H1 (cell line): Measurements from ENCODE around the gene CELSR1. TPM values are rescaled to one million over a fixed set of nuclear protein-coding genes. Genes with fewer than 3 reads are reported as not detected.

Experiments used
- ASH2L ChIP-seq: fragments of 200-600, 300-600 bp; sonication (generic); IDR thresholded peaks from one replicate; pipeline ENCODE4 v1.7.1; 2017; ENCODE audit warnings: low read length
- CHD1 ChIP-seq: IDR thresholded peaks from 2 replicates; pipeline ENCODE4 v1.6.1; 2012; ENCODE audit warnings: low read depth, low read length, improper control_type of control experiment
- KDM4A ChIP-seq: IDR thresholded peaks from one replicate; pipeline ENCODE4 v1.7.1; 2012; ENCODE audit warnings: low read depth, mild to moderate bottlenecking, moderate library complexity, low read length, inconsistent platforms; ENCODE audit not compliant: severe bottlenecking
- RFX5 ChIP-seq: IDR thresholded peaks from 2 replicates; pipeline ENCODE4 v1.6.1; 2011; ENCODE audit warnings: low read depth, low read length, improper control_type of control experiment, borderline replicate concordance
- polyA plus RNA-seq, 7 experiments: library from polyadenylated mRNA; depleted of rRNA in 3 of 7; stranded (reverse) in 5 of 7; unstranded in 2 of 7; fragments of >200 nt in 5 of 7; fragments of 200-250 nt in 2 of 7; gene quantifications; 1 replicate in 5 of 7; 2 replicates in 1 of 7; 4 replicates in 1 of 7; pipeline versions ENCODE4 v1.2.1 to v1.2.3, GENCODE V29; 2011 to 2013; ENCODE audit warnings: missing spikeins in 2 of 7, mixed read lengths in 2 of 7
- total RNA-seq: library from RNA; stranded (reverse); fragmentation: NEBNext Ultra II Directional; extraction: Animal tissue kit (Norgen Biotek cat#: 25700); gene quantifications from 2 replicates; pipeline ENCODE4 v1.2.1, GENCODE V29; 2021
- TF ChIP-seq, protein P1 (sequence below): IDR thresholded peaks from 2 replicates; pipeline ENCODE4 v1.6.1; 2012; ENCODE audit warnings: low read length, inconsistent platforms

CELSR1 gene
- total and polyA plus RNA-seq, 2 of the 8 experiments (the other 6 are each of a cell fraction or from before 2014, with no cell fraction given) = 9.0 to 12.4 TPM

DNA sequence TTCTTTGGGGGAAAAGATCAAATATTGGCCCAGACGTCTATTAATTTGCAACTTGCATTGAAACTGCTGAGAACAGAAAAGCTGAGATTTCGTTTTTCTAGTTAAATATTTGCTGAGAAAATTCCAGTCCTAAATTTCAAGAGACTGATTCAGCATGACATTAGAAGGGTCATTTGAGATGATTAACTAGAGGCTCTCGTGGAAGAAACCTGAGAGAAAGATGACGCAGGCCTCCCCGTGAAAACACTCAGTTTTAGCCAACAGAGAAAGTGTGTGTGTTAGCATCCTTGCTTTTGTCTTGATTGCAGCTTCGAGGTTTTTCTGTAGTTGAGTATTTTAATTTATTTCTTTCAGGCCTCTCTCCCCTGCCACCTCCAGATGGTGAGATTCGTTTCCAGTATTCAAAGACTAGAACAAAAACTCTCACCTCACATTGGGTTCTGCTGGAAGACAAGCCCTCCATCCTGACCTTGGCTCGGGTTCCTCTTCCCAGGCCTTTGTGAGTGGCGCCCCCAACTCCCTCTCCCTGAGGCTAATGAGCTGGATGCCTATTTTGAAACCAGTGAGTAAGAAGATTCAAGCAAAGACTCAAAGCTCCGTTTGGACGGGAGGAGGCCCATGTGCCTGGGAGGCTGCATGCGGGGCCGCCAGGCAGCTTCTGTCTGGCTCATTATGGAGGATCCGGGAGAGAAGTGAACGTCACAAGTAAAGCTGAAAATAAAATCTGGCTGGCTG, 52.4 kb downstream of the CELSR1 start (continued):
- TF ChIP-seq RFX5 (no peak), CHD1 (no peak), KDM4A (no peak), ASH2L (no peak)
- TF ChIP-seq, protein P1, sequence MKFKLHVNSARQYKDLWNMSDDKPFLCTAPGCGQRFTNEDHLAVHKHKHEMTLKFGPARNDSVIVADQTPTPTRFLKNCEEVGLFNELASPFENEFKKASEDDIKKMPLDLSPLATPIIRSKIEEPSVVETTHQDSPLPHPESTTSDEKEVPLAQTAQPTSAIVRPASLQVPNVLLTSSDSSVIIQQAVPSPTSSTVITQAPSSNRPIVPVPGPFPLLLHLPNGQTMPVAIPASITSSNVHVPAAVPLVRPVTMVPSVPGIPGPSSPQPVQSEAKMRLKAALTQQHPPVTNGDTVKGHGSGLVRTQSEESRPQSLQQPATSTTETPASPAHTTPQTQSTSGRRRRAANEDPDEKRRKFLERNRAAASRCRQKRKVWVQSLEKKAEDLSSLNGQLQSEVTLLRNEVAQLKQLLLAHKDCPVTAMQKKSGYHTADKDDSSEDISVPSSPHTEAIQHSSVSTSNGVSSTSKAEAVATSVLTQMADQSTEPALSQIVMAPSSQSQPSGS = no peak
